Lung (tissue), 12 donors: ENCODE results near the gene TPM2. TPM values are rescaled to one million over a fixed set of nuclear protein-coding genes. Genes with fewer than 3 reads are reported as not detected.

Source experiments
- ATAC-seq: fragments of 200-7000 bp; cut with Tn5 transposase; one replicate; pipeline ENCODE4 v1.9.1; 2020; ENCODE audit warnings: moderate number of reproducible peaks; ENCODE audit not compliant: insufficient read depth, low FRiP score
- DNase-seq, 3 donors: peaks; one replicate each; pipeline ENCODE4 v3.0.0-alpha.2; 2013 to 2017
- H3K27ac ChIP-seq, 2 donors: one replicate each; pipeline ENCODE4 v1.5.1; 2013; ENCODE audit warnings: mild to moderate bottlenecking in 2 of 2, moderate library complexity in 2 of 2, control low read depth in 1 of 2, inconsistent platforms in 1 of 2, low read depth in 1 of 2, low read length in 1 of 2
- H3K27me3 ChIP-seq, 3 donors: one replicate each; pipeline ENCODE4 v1.5.1; 2013; ENCODE audit warnings: low read length in 2 of 3; ENCODE audit not compliant: control insufficient read depth in 3 of 3, insufficient read depth in 3 of 3
- H3K36me3 ChIP-seq, 4 donors: one replicate each; pipeline ENCODE4 v1.5.1; 2013; ENCODE audit warnings: low read length in 4 of 4, mild to moderate bottlenecking in 1 of 4, moderate library complexity in 1 of 4; ENCODE audit not compliant: control insufficient read depth in 4 of 4, insufficient read depth in 4 of 4
- H3K4me1 ChIP-seq, 5 donors: one replicate each; pipeline ENCODE4 v1.5.1; 2013; ENCODE audit warnings: low read length in 5 of 5, mild to moderate bottlenecking in 2 of 5, moderate library complexity in 1 of 5; ENCODE audit not compliant: control insufficient read depth in 5 of 5, insufficient read depth in 5 of 5
- H3K4me3 ChIP-seq: one replicate; pipeline ENCODE4 v1.5.1; 2013; ENCODE audit warnings: mild to moderate bottlenecking, control low read depth, moderate library complexity
- H3K9ac ChIP-seq, 2 donors: one replicate each; pipeline ENCODE4 v1.5.1; 2013; ENCODE audit warnings: low read length in 2 of 2, control low read depth in 1 of 2; ENCODE audit not compliant: insufficient read depth in 1 of 2
- H3K9me3 ChIP-seq, 4 donors: one replicate each; pipeline ENCODE4 v1.5.1; 2013; ENCODE audit warnings: low read length in 3 of 4, mild to moderate bottlenecking in 1 of 4, moderate library complexity in 1 of 4; ENCODE audit not compliant: control insufficient read depth in 4 of 4, insufficient read depth in 3 of 4
- WGBS, 2 donors: extraction: QIAGEN DNeasy Blood & Tissue Kit; methylation state at CpG; one replicate each; pipeline ENCODE4 v1.1.7; 2013; 5-methylcytosine and 5-hydroxymethylcytosine counted together
- polyA plus RNA-seq, 2 donors: library from polyadenylated mRNA; stranded (reverse); fragments of 200-250 nt; gene quantifications; one replicate each; pipeline ENCODE4 v1.2.1, GENCODE V29; 2013
- total RNA-seq, 2 donors: library from RNA; depleted of rRNA in 1 of 2; stranded (reverse); fragments of >200 nt in 1 of 2; gene quantifications; one replicate each; pipeline ENCODE4 v1.2.1, GENCODE V29; 2014 to 2021
- TF ChIP-seq, protein P1 (sequence below): IDR thresholded peaks from 2 replicates; pipeline ENCODE4 v1.5.1; 2012; ENCODE audit warnings: mild to moderate bottlenecking; ENCODE audit errors: control extremely low read depth, extremely low read depth
- donor health status: control.
- donor health status: control.
- donor health status: Bipolar disorder and iron deficiency.
- donor health status: healthy.
- donor health status: DM: yes; HTN: yes; CAD: no.

TPM2 gene
- total and polyA plus RNA-seq, 4 donors: 96.0 to 494 (median 209) TPM

GRCh38 chr9:35660966-35661415, 28.7 kb downstream of the TPM2 start:
- Histone ChIP-seq H3K4me1 (peaks cover 0 to 32% (median 3%) of the 10 kb centered on the region in 5 donors), H3K4me3 (no peak overlapping the region), H3K36me3 (peaks cover 0 to 17% (median 15%) of the 10 kb centered on the region in 4 donors), H3K9ac (no peak overlapping the region), H3K27me3 (no peaks in the 10 kb centered on the region), H3K27ac (peak overlapping the region; percentile 66 to 69), H3K9me3 (no peaks in the 10 kb centered on the region)
- TF ChIP-seq, protein P1, sequence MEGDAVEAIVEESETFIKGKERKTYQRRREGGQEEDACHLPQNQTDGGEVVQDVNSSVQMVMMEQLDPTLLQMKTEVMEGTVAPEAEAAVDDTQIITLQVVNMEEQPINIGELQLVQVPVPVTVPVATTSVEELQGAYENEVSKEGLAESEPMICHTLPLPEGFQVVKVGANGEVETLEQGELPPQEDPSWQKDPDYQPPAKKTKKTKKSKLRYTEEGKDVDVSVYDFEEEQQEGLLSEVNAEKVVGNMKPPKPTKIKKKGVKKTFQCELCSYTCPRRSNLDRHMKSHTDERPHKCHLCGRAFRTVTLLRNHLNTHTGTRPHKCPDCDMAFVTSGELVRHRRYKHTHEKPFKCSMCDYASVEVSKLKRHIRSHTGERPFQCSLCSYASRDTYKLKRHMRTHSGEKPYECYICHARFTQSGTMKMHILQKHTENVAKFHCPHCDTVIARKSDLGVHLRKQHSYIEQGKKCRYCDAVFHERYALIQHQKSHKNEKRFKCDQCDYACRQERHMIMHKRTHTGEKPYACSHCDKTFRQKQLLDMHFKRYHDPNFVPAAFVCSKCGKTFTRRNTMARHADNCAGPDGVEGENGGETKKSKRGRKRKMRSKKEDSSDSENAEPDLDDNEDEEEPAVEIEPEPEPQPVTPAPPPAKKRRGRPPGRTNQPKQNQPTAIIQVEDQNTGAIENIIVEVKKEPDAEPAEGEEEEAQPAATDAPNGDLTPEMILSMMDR: peak; percentile 8
- DNase-seq (peak in 2 of 3 donors; percentile 56 to 58), ATAC-seq (no peak)
- WGBS, 2 donors: 61 to 68% methylated on average over 9 of the region's 9 CpGs

- Histone ChIP-seq H3K4me1 (peaks cover 0 to 20% (median 3%) of the 10 kb centered on the region in 5 donors), H3K27me3 (no peaks in the 10 kb centered on the region), H3K9ac (peak overlapping the region in 1 of 2 donors; percentile 17), H3K4me3 (no peak overlapping the region), H3K9me3 (no peaks in the 10 kb centered on the region), H3K36me3 (peaks cover 0 to 17% (median 15%) of the 10 kb centered on the region in 4 donors), H3K27ac (peak overlapping the region in 1 of 2 donors; percentile 94)
- WGBS, 2 donors: 70 to 71% methylated on average over 3 of the region's 3 CpGs
- ATAC-seq: no peak
- TF ChIP-seq, protein P1: no peak
- DNase-seq: no peak
These were observed 30.4 kb downstream of the TPM2 start for GRCh38 chr9:35659340-35659739.

DNA sequence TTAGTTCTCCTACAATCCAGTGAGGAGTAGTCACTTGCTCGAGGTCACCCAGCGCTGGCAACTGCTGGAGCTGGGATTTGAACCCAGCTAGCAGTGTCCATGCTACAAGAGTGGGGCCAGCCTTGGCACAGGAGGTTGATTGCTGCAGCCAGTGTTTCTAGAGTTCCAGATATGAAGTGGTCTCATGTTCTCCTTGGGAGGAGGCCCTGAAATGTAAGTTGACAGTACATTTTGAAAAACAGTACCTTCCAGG, 30.8 kb downstream of the TPM2 start:
- peak overlapping the region; percentile 53 to 94 for H3K9ac ChIP-seq
- TF ChIP-seq, protein P1: no peak

More for the DNA sequence above, 30.8 kb downstream of the TPM2 start:
- Histone ChIP-seq H3K27me3 (no peaks in the 10 kb centered on the region), H3K27ac (peak overlapping the region; percentile 94 to 99), H3K9me3 (no peaks in the 10 kb centered on the region), H3K4me1 (peaks cover 0 to 16% (median 3%) of the 10 kb centered on the region in 5 donors), H3K36me3 (peaks cover 0 to 17% (median 15%) of the 10 kb centered on the region in 4 donors), H3K4me3 (peak overlapping the region; percentile 93)
- peak in 1 of 3 donors; percentile 39 for DNase-seq
- no peak for ATAC-seq
- WGBS, 2 donors: 0% methylated on average over 2 of the region's 2 CpGs
